ENCODE results near the gene SMARCA1. TPM values are rescaled to one million over a fixed set of nuclear protein-coding genes. Genes with fewer than 3 reads are reported as not detected.

Gene SMARCA1
- total and polyA plus RNA-seq, 10 of the 15 experiments (the other 5 are each of a cell fraction or from before 2014, with no cell fraction given): 0.02 to 0.31 (median 0.08) TPM; not detected in 3

GRCh38 chrX:129452523-129452922 lies 70.8 kb downstream of the SMARCA1 start (continued):
- TF ChIP-seq E2F8 (IDR thresholded peaks at IDR 0.05; ENCODE audit: low read depth, partially characterized antibody): no peak

DNA sequence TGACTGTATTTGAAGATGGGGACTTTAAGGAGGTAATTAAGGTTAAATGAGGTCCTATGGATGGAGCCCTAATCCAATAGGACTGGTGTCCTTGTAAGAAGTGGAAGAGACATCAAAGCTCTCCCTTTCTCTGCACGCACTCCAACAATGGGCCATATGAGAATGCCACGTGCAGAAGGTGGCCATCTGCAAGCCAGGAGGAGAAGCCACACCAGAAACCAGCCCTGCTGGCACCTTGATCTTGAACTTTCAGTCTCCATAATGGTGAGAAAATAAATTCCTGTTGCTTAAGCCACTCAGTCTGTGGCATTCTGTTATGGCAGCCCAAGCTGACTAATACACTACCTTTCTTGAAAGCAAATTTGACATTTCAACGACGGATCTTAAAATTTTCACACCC lies 73.2 kb downstream of the SMARCA1 start:
- intact Hi-C loops (cut with micrococcal nuclease; ENCODE audit: unreplicated experiment) (no loop called here), in situ Hi-C loops (cut with MboI) (no loop called here)
- H3K4me2 ChIP-seq (ENCODE audit: control insufficient read depth, insufficient read depth): no peak overlapping the region
- BruUV-seq (replicated peaks): no TSS peak
- 5% methylated on average over 4 of the region's 4 CpGs for WGBS (ENCODE audit: insufficient coverage, insufficient replicate concordance, low lambda C conversion rate, missing lambda C conversion rate)
- RAD21 ChIA-PET (ENCODE audit: unreplicated experiment): no interaction called here
- no peak for DNase-seq (ENCODE audit: low read depth, low spot score)
- no peak for ATAC-seq
- H3K79me2 ChIP-seq (ENCODE audit: control insufficient read depth, insufficient read depth, low read length): no peaks in the 10 kb centered on the region
- POLR2A ChIA-PET: no interaction called here
- H3K4me1 ChIP-seq (ENCODE audit: control insufficient read depth, insufficient read depth, low read length): no peaks in the 10 kb centered on the region
- no peak overlapping the region for H3K27ac ChIP-seq (ENCODE audit: control insufficient read depth, insufficient read depth)
- no peaks in the 10 kb centered on the region for H3K9me3 ChIP-seq (replicated peaks; ENCODE audit: control insufficient read depth, insufficient read depth, low read length)
- no peaks in the 10 kb centered on the region for H4K20me1 ChIP-seq (ENCODE audit: control insufficient read depth, insufficient read depth)
- no peak overlapping the region for H2AFZ ChIP-seq (ENCODE audit: control insufficient read depth, low read depth, low read length)
- TF ChIP-seq EED (IDR thresholded peaks at IDR 0.05; ENCODE audit: low read depth): no peak
- no peak for TF ChIP-seq SREBF2 (IDR thresholded peaks at IDR 0.05; ENCODE audit: low read length)
- TF ChIP-seq CREM (IDR thresholded peaks at IDR 0.05; ENCODE audit: low read depth): no peak
- no peak for TF ChIP-seq CHD2 (IDR thresholded peaks at IDR 0.05; ENCODE audit: borderline replicate concordance, low read depth, low read length)
- no peak for TF ChIP-seq SMAD5 (IDR thresholded peaks at IDR 0.05; ENCODE audit: low read depth)
- no peak for TF ChIP-seq ZNF274 (IDR thresholded peaks at IDR 0.05; ENCODE audit: insufficient read depth, insufficient read length)
- no peak for TF ChIP-seq GABPA (IDR thresholded peaks at IDR 0.05; ENCODE audit: low read depth)
- TF ChIP-seq, protein P1, sequence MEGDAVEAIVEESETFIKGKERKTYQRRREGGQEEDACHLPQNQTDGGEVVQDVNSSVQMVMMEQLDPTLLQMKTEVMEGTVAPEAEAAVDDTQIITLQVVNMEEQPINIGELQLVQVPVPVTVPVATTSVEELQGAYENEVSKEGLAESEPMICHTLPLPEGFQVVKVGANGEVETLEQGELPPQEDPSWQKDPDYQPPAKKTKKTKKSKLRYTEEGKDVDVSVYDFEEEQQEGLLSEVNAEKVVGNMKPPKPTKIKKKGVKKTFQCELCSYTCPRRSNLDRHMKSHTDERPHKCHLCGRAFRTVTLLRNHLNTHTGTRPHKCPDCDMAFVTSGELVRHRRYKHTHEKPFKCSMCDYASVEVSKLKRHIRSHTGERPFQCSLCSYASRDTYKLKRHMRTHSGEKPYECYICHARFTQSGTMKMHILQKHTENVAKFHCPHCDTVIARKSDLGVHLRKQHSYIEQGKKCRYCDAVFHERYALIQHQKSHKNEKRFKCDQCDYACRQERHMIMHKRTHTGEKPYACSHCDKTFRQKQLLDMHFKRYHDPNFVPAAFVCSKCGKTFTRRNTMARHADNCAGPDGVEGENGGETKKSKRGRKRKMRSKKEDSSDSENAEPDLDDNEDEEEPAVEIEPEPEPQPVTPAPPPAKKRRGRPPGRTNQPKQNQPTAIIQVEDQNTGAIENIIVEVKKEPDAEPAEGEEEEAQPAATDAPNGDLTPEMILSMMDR (IDR thresholded peaks at IDR 0.05 in 2 of 3, conservative IDR thresholded peaks at IDR 0.05 in 1 of 3; ENCODE audit: control insufficient read depth in 2 of 3, extremely low read depth in 1 of 3, insufficient read depth in 1 of 3, low read depth in 3 of 3, low read length in 3 of 3): no peak
- TF ChIP-seq TCF7 (IDR thresholded peaks at IDR 0.05; ENCODE audit: borderline replicate concordance): no peak
- TF ChIP-seq SUZ12 (IDR thresholded peaks at IDR 0.05; ENCODE audit: unreplicated experiment): no peak
- TF ChIP-seq, protein P2, sequence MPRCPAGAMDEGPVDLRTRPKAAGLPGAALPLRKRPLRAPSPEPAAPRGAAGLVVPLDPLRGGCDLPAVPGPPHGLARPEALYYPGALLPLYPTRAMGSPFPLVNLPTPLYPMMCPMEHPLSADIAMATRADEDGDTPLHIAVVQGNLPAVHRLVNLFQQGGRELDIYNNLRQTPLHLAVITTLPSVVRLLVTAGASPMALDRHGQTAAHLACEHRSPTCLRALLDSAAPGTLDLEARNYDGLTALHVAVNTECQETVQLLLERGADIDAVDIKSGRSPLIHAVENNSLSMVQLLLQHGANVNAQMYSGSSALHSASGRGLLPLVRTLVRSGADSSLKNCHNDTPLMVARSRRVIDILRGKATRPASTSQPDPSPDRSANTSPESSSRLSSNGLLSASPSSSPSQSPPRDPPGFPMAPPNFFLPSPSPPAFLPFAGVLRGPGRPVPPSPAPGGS (IDR thresholded peaks at IDR 0.05; ENCODE audit: borderline replicate concordance, insufficient read depth, low read depth, low read length, poor library complexity, severe bottlenecking): no peak
- no peaks in the 10 kb centered on the region for H3K36me3 ChIP-seq (ENCODE audit: control insufficient read depth in 2 of 2, insufficient read depth in 2 of 2, low read length in 1 of 2)
- H3K9ac ChIP-seq (ENCODE audit: control insufficient read depth, insufficient read depth, low read length): no peak overlapping the region
- SMC1A ChIA-PET (ENCODE audit: uncharacterized antibody, unreplicated experiment): no interaction called here
- no peak overlapping the region for H3K4me3 ChIP-seq
- CTCF ChIA-PET: no interaction called here
- no peak for FAIRE-seq
- H3K27me3 ChIP-seq (replicated peaks in 1 of 2; ENCODE audit: control insufficient read depth in 2 of 2, insufficient read depth in 2 of 2, low read length in 1 of 2): no peaks in the 10 kb centered on the region

All from GM12878 (cell line).